NK-92 (cell line): Measurements from ENCODE around the gene MRPL44.
A peak's percentile ranks its signal among the peaks of the same experiment; 100 is the strongest.

ENCODE experiments used
- DNase-seq: peaks from one replicate; lab custom pipeline; 2025; ENCODE audit not compliant: unreplicated experiment; lab: John Stamatoyannopoulos, UW

MRPL44 gene

GRCh38 chr2:223969856-223970255 is 12.6 kb downstream of the MRPL44 start:
- no peak for DNase-seq

DNA sequence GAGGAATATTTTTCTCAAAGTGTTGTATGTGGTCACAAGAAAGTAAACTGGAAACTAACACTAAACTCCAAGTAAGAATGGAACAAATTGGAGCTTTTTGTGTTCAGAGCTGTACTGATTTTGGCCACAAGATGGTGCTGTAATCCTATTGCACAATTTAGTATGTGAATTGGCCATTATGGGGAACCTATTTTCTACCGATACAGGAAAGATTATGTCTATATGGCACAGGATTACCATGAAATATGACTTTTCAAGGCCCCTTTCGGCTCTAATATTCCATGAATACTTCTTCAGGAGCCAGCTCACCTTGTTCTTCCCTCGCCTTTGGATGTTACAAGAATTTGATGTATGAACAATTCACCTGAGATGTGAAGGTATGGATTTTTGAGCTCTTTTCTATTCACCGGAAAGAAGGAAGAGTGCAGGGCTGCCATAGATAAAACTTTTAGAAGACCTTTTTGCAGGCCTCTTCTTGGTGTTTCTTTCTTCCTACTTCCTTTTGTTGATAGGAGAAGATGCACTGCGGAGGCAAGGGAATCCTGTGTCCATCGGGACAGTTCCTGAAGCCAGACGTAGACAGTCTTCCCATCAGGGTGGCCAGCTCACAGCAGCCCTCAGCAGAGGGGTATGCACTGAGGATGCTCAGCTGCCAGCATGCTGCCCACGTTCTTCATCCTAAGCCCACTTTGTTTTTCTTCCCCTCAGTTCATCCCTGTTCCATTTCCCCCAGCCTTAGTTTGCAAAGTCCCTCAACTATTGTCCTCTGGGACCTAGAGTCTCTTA is 13.3 kb downstream of the MRPL44 start:
- DNase-seq, result no peak

DNA sequence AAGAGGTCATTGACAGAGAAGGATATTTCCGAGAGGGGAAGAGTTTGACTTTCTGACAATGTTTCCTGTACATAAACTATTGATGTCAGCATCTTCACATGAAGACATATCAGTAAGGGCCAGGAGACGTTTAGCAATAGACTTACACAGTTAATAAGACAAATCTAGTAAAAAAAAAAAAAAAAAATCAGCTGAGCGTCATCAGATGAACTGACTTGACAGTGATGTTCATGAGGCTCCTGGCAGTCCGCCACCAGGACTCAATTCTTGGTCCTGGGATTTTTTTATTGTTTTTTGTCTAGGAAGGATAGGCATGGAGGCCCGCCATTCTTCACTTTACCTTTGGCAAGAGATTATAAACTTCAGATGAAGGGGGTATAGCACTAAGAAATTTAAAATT is 14.5 kb downstream of the MRPL44 start:
- no peak for DNase-seq

DNA sequence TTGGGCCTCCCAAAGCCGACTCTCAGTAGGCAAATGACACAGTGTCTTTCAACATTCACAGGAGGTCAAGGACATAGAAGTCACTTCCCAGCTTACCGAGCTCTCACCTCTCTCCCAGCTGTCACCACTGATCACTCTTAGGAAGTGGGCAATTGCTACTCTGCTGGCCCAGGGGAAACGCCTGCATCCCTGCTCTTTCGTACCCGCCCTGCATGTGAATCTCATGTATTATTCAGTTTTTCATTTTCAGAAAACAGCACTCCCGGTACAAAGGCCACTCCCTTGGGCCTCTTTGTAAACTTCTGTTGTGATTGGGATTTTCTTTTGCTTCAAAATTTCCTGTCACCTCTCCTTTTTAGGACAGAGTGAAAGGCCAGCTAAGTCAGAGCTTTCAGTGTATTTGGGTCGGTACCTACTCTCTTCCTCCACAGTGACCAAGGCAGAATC is 15.4 kb downstream of the MRPL44 start:
- DNase-seq, result no peak

GRCh38 chr2:223973606-223974005 is 16.3 kb downstream of the MRPL44 start:
- no peak for DNase-seq

DNA sequence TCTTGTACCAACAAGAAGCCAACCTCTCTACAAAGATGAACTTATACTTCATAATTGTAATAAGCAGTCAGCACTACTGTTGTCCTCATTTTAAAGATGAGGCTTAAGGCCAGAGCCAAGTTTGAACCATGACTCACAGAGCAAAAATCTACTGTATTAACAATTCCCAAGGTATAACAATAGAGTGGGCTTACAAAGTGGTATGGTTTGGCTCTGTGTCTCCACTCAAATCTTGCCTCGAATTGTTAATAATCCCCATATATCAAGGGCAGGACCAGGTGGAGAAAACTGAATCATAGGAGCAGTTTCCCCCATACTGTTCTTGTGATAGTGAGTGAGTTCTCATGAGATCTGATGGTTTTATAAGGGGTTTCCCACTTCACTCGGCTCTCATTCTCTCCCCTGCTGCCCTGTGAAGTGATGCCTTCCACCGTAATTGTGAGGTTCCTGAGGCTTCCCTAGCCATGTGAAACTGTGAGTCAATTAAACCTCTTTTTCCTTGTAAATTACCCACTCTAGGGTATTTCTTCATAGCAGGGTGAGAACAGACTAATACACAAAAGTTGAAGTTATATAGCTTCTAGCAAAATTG is 19.5 kb downstream of the MRPL44 start:
- DNase-seq, result no peak

DNA sequence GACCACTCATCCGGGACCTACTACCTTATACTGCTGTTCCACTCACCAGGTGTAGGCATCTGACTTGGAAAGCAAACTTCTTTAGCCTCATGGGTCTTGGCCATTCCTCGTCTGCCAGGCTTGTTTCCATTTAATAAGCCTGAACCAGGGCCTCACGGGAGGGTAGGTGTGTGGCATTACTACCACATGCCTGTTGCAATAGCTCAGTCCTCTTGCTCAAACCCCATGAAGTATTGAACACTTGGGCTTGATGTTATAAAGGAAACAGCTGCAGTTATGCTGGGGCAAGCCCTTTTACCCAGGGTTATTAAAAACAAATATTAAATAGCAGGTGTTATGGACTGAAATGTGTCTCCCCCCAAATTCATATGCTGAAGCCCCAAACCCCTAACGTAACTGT is 21.2 kb downstream of the MRPL44 start:
- no peak for DNase-seq

DNA sequence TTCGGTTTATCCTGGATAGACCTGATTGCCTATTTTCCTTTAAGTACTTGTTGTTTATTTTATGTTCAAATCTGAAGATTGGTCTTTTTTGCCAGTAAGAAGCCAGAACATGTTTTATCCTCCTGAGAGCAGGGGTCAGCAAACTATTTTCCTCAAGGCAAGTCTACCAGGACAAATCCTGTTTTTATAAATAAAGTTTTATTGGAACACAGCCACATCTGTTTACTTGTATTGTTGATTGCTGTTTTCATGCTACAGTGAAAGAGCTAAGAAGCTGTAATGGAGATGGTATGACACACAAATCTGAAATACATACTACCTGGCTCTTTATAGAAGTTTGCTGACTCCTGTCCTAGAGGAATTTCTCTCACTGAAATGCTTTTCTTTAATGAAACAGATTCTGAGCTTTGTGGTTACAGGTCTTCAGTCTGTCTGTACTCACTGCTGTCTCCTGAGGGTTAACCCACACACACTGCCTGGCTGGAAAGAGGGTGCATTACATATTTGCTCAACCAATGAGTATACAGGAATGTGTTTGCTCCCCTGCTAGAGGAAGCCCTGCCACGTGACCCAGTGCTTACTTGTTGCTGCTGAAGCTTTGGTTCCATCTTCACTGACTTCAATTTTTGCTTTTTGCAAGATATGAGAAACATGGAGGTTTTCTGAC is 22.6 kb downstream of the MRPL44 start:
- DNase-seq, result no peak

DNA sequence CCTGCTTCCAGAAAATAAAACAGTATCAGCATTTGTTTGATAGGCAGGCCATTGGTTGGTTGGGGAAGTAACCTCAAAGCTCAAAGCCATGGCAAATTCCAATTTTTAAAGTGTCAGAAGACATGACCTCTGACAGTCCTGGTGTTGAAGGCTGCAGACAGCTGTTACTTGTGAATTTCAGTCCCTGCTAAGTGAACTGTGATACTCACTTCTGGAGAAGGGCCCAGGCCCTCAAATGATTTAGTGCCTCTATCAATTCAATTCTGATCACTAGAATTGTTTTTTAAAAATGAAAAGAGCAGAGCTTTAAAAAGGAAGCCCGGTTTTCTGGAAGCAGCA is 23.1 kb downstream of the MRPL44 start:
- no peak for DNase-seq

DNA sequence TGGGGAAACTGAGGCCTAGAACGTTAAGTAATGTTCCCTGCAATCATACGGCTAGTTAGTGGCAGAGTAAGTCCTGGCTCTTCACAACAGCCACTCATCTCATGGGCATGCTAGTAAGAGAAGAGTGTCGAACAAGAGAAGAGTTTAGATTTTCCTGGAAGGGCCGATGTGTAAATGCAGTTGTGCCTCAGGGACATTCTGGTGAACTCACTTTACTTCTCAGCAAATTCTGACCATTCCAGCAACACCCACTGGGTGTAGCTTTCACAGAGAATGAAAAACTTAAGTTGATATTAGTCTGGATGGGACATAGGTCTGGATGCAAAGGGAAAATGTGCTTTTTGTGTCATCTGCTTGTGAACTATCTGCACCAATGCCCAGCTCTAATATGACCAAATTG is 23.5 kb downstream of the MRPL44 start:
- no peak for DNase-seq

DNA sequence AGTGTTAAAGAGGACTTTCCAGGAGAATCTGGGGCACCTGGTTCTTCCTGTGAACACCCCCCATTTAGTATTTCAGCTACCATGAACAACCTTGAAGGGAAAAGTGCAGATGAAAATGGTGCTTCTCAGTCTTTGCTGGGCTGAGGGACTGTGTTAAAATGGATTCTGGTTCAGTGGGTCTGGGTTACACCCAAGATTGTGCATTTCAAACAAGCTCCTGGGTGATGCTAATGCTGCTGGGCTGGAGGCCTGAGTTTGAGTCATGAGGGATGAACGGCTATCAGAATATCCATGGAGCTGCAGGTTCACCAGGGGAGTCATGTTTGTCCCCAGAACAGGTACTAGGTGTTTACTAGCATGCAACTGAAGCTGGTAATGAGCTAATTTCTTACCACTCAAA is 24.0 kb downstream of the MRPL44 start:
- DNase-seq, result no peak

GRCh38 chr2:223989206-223989855 is 32.1 kb downstream of the MRPL44 start:
- no peak for DNase-seq

DNA sequence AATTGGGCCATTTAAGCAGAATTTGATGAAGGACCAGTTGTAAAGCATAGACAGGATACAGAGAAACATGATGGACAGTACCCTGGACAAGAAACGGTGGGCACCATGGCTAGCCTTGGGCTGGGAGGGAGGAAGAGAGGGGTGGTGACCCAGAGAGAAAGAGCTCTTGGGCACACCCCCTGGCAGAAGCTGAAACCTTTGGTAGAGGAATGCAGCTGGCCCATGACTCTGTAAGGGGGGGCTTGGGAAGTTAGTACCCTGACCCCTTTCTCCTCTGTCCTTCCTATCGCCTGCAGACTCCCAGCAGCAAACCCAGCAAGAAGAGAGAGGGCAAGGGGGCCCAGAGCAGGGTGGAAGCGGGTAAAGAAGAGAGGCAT is 32.6 kb downstream of the MRPL44 start:
- DNase-seq, result no peak

DNA sequence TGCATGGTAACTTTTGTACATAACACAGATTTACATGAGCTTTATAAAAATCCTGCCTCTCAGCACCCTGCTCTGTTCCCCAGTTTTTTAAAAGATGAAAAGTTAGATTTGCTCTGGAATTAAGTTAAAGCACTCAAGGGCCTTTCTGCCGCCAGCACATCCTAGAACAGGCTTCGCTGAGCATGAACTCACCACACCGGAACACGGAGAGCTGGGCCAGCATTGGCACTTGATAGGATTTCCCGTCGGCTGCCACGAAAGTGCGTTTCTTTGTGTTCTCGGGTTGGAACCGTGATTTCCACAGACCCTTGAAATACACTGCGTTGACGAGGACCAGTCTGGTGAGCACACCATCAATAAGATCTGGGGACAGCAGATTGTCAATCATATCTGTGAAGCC is 34.3 kb downstream of the MRPL44 start:
- DNase-seq, result no peak

DNA sequence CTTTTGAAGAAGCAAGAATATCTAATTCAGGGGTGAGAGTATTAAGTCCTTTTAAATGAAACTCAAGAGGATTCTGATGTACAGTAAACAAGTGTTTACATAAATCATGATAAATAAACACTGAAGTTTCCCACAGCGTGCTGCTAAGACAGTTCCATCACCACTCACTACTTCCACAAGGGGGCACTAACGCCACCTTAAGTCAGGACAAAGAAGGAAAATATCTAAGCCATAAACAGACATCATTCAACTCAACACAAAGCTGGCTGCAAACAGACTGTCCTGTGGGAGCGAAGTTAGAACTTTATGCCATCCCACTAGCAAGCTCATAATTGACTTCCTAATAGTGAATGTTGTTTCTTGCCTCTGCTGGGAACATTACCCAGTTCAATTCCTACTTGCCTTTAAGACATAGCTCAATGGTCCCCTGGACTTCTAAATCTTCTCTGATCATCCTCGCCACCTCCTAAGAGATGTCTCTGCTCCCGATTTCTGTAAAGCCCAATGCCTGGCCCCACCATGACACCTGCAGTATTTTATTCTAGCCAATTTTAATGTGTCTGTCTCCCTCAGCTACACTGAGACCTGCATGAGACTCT is 36.5 kb downstream of the MRPL44 start:
- DNase-seq, result peak; percentile 14

GRCh38 chr2:223994562-223995162 is 37.4 kb downstream of the MRPL44 start:
- no peak for DNase-seq

GRCh38 chr2:223995569-223995968 is 38.3 kb downstream of the MRPL44 start:
- DNase-seq, result no peak

DNA sequence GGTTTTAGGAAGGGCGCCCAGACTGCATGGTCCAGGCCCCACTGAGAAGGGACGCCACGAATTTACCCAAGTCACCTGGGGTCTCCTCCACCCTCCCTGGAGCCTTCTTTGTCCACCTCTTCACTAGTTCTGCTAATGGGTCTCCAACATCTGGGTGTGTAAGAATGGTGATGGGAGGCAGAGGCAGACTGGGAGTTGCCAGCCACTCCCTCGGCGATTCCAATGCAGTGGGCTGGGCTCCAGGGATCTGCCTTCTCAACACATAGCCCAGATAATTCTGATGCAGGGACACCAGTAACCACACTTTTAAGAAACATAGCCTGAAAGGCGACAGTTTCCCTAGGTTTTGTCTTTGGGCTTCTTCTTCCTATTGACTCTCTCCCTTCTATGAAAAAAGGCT is 39.1 kb downstream of the MRPL44 start:
- no peak for DNase-seq

DNA sequence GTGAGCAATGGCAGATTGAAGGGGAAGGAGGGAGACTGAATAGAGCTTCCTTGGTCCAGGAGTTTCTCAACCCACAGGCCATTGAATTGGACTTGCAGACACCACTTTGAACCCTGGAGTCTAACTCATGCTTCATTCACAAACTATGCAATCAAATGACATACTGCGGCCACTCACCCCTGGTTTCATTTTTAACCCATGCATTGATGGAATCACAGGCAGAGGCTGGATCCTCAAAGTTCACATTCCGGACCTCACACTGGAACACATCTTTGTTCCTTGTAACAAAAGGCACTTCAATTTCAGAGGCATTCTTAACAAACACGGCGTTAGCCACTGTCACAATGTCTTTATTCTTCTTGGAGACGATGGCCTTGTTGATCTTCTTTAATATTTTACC is 40.7 kb downstream of the MRPL44 start:
- no peak for DNase-seq

DNA sequence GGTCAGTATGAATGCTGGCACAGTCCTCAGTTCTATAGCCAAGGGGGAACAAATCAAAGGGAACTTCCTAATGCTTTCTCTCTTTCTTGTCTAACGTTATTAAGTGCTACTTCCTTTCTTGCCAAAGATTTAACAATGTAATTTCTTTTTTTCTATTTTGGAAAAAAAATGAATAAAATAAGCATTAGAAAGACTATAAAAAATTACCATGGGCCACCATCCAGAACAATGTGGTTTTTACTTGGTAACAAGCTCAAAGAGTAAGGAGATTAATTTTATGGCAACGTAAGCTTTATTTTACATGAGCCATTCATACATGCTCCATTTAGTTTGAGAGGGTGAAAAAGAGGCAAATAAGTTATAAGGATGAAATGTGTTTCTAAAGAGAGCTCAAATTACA is 41.7 kb downstream of the MRPL44 start:
- no peak for DNase-seq

GRCh38 chr2:223999862-224000261 is 42.6 kb downstream of the MRPL44 start:
- no peak for DNase-seq
